ENCODE results near the gene EML1. TPM values are rescaled to one million over a fixed set of nuclear protein-coding genes. Genes with fewer than 3 reads are reported as not detected.

Gene EML1
- total and polyA plus RNA-seq, 2 of the 13 experiments (the other 11 are each of a cell fraction or from before 2014, with no cell fraction given): 0.59 to 1.7 TPM

DNA sequence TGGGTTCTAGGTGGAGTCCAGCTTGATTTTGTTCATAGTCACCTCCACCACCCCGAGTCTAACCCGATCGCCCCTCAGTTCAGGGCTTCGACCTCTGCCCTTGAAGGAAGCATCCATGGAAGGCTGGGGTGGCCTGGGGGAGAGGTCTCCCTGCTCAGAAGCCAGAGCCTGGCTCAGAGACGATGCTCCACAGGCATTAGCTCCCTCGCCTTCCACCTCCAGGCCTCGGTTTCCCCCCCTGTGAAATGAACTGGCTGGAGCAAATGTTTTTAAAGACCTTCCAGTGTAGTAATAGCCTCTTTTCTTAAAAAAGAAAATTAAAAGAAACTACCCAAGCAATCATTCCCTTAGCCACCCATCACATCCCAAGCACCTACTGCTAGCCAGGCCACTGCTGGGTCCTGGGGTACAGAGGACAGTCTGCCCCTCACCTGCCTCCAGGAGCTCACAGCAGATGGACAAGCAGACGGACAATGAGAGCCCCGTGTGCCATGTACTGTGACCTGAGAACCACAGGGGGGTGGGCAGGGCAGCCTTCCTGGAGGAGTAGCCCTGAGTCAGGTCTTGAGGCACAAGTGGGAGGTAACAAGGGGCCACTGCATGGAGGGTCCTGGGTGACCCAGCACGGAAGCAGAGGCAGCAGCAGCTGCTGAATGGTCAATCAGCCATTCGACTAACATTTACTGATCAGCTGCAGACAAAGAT is 42.3 kb upstream of the EML1 start:
- Histone ChIP-seq H3K27me3 (ENCODE audit: control insufficient read depth in 1 of 2, insufficient read depth in 2 of 2, low read length in 2 of 2) (peaks cover 5 to 68% of the 10 kb centered on the region in 2 experiments; a peak in 4 of 5 replicates), H3K4me2 (ENCODE audit: low read depth, low read length) (no peak overlapping the region), H3K27ac (ENCODE audit: extremely low read length, insufficient read depth, low read length) (no peak overlapping the region), H3K36me3 (replicated peaks in 1 of 2; ENCODE audit: control insufficient read depth in 1 of 2, insufficient read depth in 2 of 2, low read length in 2 of 2) (no peaks in the 10 kb centered on the region), H3K9me3 (ENCODE audit: low read length) (no peaks in the 10 kb centered on the region), H3K9ac (ENCODE audit: insufficient read depth, low read depth, low read length) (no peak overlapping the region), H4K20me1 (ENCODE audit: insufficient read depth, low read length) (no peaks in the 10 kb centered on the region), H3K4me3 (replicated peaks in 1 of 3; ENCODE audit: insufficient read depth in 1 of 3, low read depth in 2 of 3, low read length in 3 of 3) (no peak overlapping the region), H2AFZ (ENCODE audit: low read length) (no peak overlapping the region), H3K79me2 (ENCODE audit: insufficient read depth, low read length) (no peaks in the 10 kb centered on the region), H3K4me1 (ENCODE audit: insufficient read depth, low read length) (peaks cover 6% of the 10 kb centered on the region; the same call in 1 of the 2 replicates)
- FAIRE-seq: no peak
- no peak for TF ChIP-seq ZFP82 (CRISPR knock-in tag; IDR thresholded peaks at IDR 0.05; ENCODE audit: borderline replicate concordance)
- TF ChIP-seq HNF4G (IDR thresholded peaks at IDR 0.05; ENCODE audit: borderline replicate concordance, low read depth, low read length): no peak
- TF ChIP-seq HNF4G (CRISPR knock-in tag; IDR thresholded peaks at IDR 0.05; ENCODE audit: borderline replicate concordance, low read depth): no peak
- no peak for TF ChIP-seq ZNF30 (CRISPR knock-in tag; IDR thresholded peaks at IDR 0.05)
- no peak for TF ChIP-seq CCAR2 (optimal IDR thresholded peaks at IDR 0.05; ENCODE audit: low read depth, low read length)
- no peak for TF ChIP-seq GTF2F1 (IDR thresholded peaks at IDR 0.05; ENCODE audit: low read length)
- TF ChIP-seq SNRNP70 (IDR thresholded peaks at IDR 0.05; ENCODE audit: low read depth, low read length): no peak
- no peak for TF ChIP-seq ZNF136 (CRISPR knock-in tag; IDR thresholded peaks at IDR 0.05; ENCODE audit: low read depth)
- TF ChIP-seq MBNL3 (CRISPR knock-in tag; conservative IDR thresholded peaks at IDR 0.05): no peak
- no peak for TF ChIP-seq SAFB2 (CRISPR knock-in tag; IDR thresholded peaks at IDR 0.05; ENCODE audit: borderline replicate concordance, low read depth)
- TF ChIP-seq, protein P1, sequence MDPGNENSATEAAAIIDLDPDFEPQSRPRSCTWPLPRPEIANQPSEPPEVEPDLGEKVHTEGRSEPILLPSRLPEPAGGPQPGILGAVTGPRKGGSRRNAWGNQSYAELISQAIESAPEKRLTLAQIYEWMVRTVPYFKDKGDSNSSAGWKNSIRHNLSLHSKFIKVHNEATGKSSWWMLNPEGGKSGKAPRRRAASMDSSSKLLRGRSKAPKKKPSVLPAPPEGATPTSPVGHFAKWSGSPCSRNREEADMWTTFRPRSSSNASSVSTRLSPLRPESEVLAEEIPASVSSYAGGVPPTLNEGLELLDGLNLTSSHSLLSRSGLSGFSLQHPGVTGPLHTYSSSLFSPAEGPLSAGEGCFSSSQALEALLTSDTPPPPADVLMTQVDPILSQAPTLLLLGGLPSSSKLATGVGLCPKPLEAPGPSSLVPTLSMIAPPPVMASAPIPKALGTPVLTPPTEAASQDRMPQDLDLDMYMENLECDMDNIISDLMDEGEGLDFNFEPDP (CRISPR knock-in tag; conservative IDR thresholded peaks at IDR 0.05): no peak
- BruUV-seq (replicated peaks): no TSS peak
- WGBS (ENCODE audit: low lambda C conversion rate): 29% methylated on average over 8 of the region's 11 CpGs
- POLR2A ChIA-PET: no interaction called here
- intact Hi-C loops (cut with micrococcal nuclease; ENCODE audit: unreplicated experiment): no loop called here
- ATAC-seq: no peak
- CTCF ChIA-PET (ENCODE audit: low intra/inter-chr PET ratio, low total read pairs): no interaction called here
- DNase-seq (ENCODE audit: low spot score): no peak
- in situ Hi-C loops (cut with HindIII; ENCODE audit: extremely low pct_ligation_motif_present, low pct_unique_long_range_greater_than_20kb): no loop called here
